ENCODE measurements around the gene POLL. TPM values are rescaled to one million over a fixed set of nuclear protein-coding genes. Genes with fewer than 3 reads are reported as not detected.
A peak's percentile ranks its signal among the peaks of the same experiment; 100 is the strongest.

Gene POLL
- polyA plus RNA-seq, 1 donor (not counting 4 experiments of a cell fraction or from before 2014, with no cell fraction given) = 11.9 TPM

DNA sequence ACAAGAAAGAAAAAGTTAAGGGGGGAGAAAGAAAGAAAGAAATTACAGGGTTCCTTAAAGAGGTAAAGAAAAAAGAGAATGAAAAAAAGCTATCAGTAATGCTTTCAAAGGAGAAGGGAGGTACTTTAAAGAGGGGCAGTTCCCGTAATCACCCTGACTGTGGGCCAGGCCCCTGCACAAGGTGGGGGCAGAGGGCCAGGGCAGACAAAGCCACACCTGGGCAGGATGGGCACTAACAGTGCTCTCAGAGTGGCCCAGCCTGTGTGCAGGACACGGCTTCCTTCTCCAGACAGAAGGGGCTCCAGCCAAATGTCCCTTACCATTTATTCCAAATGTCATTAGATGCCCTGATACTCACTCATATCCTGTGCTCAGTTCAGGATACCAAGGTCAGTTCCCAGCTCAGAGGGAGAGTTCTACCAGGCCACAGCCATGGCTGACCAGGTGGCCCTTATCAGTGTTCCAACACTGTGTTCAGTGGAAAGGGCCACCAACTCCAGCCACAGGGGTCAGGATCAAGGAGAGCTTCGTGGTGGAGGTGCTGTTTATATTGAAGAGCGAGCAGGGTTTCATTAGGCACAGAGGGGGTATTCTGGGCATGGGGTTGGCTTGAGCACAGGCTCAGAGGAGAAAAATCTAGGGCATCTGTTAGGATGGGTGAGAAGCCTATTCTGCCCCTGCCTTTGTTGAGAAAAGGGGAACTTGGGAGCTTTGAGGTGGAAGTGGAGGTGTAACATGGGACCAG, 29.9 kb upstream of the POLL start:
- TF ChIP-seq, protein P1, sequence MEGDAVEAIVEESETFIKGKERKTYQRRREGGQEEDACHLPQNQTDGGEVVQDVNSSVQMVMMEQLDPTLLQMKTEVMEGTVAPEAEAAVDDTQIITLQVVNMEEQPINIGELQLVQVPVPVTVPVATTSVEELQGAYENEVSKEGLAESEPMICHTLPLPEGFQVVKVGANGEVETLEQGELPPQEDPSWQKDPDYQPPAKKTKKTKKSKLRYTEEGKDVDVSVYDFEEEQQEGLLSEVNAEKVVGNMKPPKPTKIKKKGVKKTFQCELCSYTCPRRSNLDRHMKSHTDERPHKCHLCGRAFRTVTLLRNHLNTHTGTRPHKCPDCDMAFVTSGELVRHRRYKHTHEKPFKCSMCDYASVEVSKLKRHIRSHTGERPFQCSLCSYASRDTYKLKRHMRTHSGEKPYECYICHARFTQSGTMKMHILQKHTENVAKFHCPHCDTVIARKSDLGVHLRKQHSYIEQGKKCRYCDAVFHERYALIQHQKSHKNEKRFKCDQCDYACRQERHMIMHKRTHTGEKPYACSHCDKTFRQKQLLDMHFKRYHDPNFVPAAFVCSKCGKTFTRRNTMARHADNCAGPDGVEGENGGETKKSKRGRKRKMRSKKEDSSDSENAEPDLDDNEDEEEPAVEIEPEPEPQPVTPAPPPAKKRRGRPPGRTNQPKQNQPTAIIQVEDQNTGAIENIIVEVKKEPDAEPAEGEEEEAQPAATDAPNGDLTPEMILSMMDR (optimal IDR thresholded peaks at IDR 0.05 in 1 of 3, IDR thresholded peaks at IDR 0.05 in 1 of 3, conservative IDR thresholded peaks at IDR 0.05 in 1 of 3; ENCODE audit: extremely low read depth in 1 of 3, insufficient read depth in 2 of 3, low read length in 3 of 3) = no peak
- no peak for TF ChIP-seq EZH2 (IDR thresholded peaks at IDR 0.05; ENCODE audit: low read length)
- dilution Hi-C loops (cut with MboI; ENCODE audit: extremely low pct_ligation_motif_present, low sequenced_read_pairs) = no loop called here
- no peak overlapping the region for H2AFZ ChIP-seq (ENCODE audit: control insufficient read depth, low read length)
- no peaks in the 10 kb centered on the region for H4K20me1 ChIP-seq (ENCODE audit: control insufficient read depth, extremely low read depth, insufficient read depth, low read length)
- FAIRE-seq (no peak), DNase-seq (ENCODE audit: low read depth, low spot score) (no peak)
- H3K4me2 ChIP-seq (ENCODE audit: control insufficient read depth, extremely low read depth, insufficient read depth, low read depth, low read length) = no peak overlapping the region
- no peaks in the 10 kb centered on the region for H3K9me3 ChIP-seq (ENCODE audit: control insufficient read depth, low read depth, low read length)
- H3K9me1 ChIP-seq (ENCODE audit: control insufficient read depth, extremely low read depth, insufficient read depth, low read length) = no peaks in the 10 kb centered on the region
- H3K36me3 ChIP-seq (ENCODE audit: control insufficient read depth in 2 of 2, extremely low read depth in 1 of 2, insufficient read depth in 2 of 2, low read length in 2 of 2) = peaks cover 3 to 9% of the 10 kb centered on the region in 2 experiments
- H3K9ac ChIP-seq (ENCODE audit: control insufficient read depth, extremely low read depth, insufficient read depth, low read length) = no peak overlapping the region
- H3K4me1 ChIP-seq (ENCODE audit: control insufficient read depth, extremely low read depth, insufficient read depth, low read length) = no peaks in the 10 kb centered on the region
- H3K79me2 ChIP-seq (ENCODE audit: control insufficient read depth, insufficient read depth, low read length) = no peaks in the 10 kb centered on the region
- no peak overlapping the region for H3K27ac ChIP-seq (ENCODE audit: control insufficient read depth, insufficient read depth, low read length)
- H3K27me3 ChIP-seq (ENCODE audit: control insufficient read depth, extremely low read depth, insufficient read depth, low read length) = no peaks in the 10 kb centered on the region
- no peak overlapping the region for H3K4me3 ChIP-seq (ENCODE audit: control insufficient read depth in 2 of 3, extremely low read depth in 1 of 3, insufficient read depth in 2 of 3, low read depth in 1 of 3, low read length in 3 of 3)

DNA sequence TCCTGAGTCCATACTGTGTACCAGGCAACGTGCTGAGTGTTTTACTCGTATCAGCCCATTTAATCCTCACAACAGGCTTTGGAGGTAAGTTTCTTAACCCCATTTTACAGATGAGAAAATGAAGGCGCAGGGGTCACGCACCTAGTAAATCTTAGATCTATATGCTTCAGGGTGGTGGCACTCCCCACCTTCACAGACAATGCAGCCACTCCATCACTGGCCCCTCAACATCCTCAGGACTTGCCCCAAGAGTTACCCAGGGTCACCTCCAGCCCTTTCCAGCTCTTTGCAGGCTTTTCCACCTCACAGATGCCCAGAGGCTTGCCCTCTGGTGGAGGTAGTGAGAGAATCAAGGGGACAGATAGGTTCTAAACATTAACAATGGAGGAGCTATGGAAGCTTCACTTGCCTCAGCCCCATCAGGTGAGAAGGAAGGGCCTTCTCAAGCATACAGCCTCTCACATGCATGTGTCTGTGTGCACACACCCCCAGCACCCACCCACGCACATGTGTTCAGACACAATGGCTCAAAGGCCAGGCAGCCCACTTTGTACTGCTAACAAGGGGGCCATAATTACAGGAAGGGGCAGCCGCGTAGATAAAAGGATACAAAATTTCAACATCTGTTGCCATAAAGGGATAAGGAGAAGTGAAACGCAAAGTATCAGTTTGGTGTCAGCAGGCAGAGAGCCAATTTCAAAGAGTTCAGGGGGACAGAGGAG, 29.2 kb upstream of the POLL start:
- no peak for FAIRE-seq
- dilution Hi-C loops (cut with MboI; ENCODE audit: extremely low pct_ligation_motif_present, low sequenced_read_pairs) = no loop called here
- no peak overlapping the region for H2AFZ ChIP-seq (ENCODE audit: control insufficient read depth, low read length)

More for the DNA sequence above, 29.2 kb upstream of the POLL start:
- Histone ChIP-seq H3K9me1 (ENCODE audit: control insufficient read depth, extremely low read depth, insufficient read depth, low read length) (no peaks in the 10 kb centered on the region), H3K27me3 (ENCODE audit: control insufficient read depth, extremely low read depth, insufficient read depth, low read length) (no peaks in the 10 kb centered on the region), H3K79me2 (ENCODE audit: control insufficient read depth, insufficient read depth, low read length) (no peaks in the 10 kb centered on the region), H3K4me2 (ENCODE audit: control insufficient read depth, extremely low read depth, insufficient read depth, low read depth, low read length) (no peak overlapping the region), H4K20me1 (ENCODE audit: control insufficient read depth, extremely low read depth, insufficient read depth, low read length) (no peaks in the 10 kb centered on the region), H3K9ac (ENCODE audit: control insufficient read depth, extremely low read depth, insufficient read depth, low read length) (no peak overlapping the region), H3K4me1 (ENCODE audit: control insufficient read depth, extremely low read depth, insufficient read depth, low read length) (no peaks in the 10 kb centered on the region), H3K36me3 (ENCODE audit: control insufficient read depth in 2 of 2, extremely low read depth in 1 of 2, insufficient read depth in 2 of 2, low read length in 2 of 2) (peaks cover 4 to 9% of the 10 kb centered on the region in 2 experiments), H3K9me3 (ENCODE audit: control insufficient read depth, low read depth, low read length) (no peaks in the 10 kb centered on the region), H3K27ac (ENCODE audit: control insufficient read depth, insufficient read depth, low read length) (no peak overlapping the region), H3K4me3 (ENCODE audit: control insufficient read depth in 2 of 3, extremely low read depth in 1 of 3, insufficient read depth in 2 of 3, low read depth in 1 of 3, low read length in 3 of 3) (no peak overlapping the region)
- DNase-seq (ENCODE audit: low read depth, low spot score) = no peak
- TF ChIP-seq EZH2 (IDR thresholded peaks at IDR 0.05; ENCODE audit: low read length) = no peak
- TF ChIP-seq, protein P1 (optimal IDR thresholded peaks at IDR 0.05 in 1 of 3, IDR thresholded peaks at IDR 0.05 in 1 of 3, conservative IDR thresholded peaks at IDR 0.05 in 1 of 3; ENCODE audit: extremely low read depth in 1 of 3, insufficient read depth in 2 of 3, low read length in 3 of 3) = peak in 1 of 3 experiments; percentile 3

Measured in keratinocyte (primary cell).